ENCODE data around the gene NTHL1.

Gene NTHL1

DNA sequence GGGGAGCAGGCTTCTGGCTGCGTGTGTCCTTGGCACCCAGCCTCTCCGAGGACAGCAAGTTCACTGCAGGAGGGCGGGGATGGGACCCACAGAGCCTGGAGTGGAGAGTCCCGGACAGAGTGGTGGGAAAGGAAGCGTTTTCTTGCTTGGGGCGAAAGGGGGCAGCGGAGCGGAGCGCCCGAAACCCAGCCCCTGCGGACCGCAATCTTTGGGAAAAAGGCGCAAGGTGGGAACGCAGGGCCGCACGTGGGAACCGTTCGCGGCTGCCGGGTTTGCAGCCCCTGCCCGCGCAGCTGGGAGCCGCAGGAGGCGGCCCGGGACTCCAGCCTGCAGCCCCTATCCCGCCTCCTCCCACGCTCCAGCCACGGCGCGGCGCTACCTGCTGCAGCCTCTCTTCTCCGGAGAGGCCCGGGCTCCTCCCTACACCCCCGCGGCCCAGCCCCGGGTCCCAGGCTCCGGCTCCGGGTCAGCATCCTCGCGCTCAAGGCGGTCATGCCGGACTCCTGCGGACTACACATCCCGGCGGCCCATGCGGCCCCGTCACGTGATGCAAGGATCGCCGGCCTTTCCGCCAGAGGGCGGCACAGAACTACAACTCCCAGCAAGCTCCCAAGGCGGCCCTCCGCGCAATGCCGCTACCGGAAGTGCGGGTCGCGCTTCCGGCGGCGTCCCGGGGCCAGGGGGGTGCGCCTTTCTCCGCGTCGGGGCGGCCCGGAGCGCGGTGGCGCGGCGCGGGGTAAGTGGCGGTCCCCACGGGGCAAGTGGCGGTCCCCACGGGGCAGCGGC is at the start of gene NTHL1, which contains the start of gene TSC2:
NTHL1 (minus strand) TSS at position 505 of the 786 bp plus-strand sequence; CDS start at position 494, 11 bp downstream.
TSC2 (plus strand) TSS at position 656 of the 786 bp plus-strand sequence. CDS start 631 bp downstream, outside the sequence.
- peak; percentile 81 to 94 (median 91) for DNase-seq (ENCODE audit: low read depth in 2 of 3, low spot score in 2 of 3)

DNA sequence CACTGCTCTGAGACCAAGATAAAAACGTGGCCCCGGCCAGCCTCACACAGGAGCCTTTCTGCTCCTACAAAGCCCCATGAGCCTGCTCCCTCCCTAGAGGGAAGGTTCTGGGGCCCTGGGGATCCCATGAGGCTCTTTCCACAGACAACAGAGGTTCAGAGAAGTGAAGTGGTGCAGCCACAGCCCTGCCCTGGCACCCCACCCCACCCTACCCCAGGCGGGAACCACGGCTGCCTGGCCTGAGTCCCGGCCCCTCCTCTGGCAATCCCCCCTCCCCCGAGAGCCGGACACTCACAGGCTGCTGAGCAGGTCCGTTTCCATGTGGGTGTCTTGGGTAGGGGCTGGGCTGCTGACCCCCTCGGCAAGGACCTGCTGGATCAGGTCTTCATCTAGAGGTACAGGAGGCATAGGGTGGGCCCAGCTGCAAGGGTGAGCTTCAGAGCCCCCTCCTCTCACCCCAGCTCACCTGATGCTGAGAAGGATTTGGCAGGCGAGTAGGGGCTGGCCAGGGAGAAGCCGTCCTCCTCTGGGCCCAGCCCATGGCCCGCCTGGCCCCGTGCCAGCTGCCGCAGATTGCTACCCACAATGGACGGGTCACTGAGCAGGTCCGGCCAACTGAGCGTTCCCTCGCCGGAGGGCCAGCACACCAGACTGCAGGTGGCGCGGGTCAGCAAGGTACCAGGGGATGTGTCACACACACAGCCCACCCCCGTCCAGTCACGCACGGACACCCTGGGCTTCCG is 49.4 kb upstream of the NTHL1 start:
- no peak for DNase-seq (ENCODE audit: low read depth in 2 of 3, low spot score in 2 of 3)

DNA sequence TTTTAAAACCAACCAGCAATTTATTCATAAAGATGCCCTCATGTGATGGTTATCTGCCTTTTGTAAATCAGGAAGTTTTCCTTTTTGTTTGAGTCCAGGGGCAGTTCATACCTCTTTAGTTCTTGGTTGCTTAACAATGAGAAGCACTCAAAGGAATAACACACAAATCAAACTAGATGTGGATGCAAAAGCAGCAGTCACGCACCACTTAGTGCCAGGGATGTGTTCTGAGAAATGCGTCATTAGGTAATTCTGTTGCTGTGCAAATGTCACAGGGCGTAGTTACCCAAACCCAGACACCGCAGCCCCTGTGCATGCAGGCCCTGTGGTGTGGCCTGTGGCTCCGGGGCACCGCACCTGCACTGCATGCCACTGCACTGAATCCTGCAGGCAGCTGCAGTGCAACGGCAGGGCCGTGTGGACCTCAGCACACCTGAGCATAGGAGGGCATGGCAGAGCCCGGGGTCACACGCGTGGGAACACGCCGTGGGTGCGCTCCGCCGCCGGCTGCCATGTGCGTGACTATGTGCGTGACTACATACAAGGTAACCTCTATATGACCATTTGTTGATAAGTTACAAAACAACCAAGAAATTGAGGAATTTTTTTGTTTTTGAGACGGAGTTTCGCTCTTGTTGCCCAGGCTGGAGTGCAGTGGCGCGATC is 48.4 kb upstream of the NTHL1 start:
- DNase-seq (ENCODE audit: low read depth in 2 of 3, low spot score in 2 of 3), result no peak

DNA sequence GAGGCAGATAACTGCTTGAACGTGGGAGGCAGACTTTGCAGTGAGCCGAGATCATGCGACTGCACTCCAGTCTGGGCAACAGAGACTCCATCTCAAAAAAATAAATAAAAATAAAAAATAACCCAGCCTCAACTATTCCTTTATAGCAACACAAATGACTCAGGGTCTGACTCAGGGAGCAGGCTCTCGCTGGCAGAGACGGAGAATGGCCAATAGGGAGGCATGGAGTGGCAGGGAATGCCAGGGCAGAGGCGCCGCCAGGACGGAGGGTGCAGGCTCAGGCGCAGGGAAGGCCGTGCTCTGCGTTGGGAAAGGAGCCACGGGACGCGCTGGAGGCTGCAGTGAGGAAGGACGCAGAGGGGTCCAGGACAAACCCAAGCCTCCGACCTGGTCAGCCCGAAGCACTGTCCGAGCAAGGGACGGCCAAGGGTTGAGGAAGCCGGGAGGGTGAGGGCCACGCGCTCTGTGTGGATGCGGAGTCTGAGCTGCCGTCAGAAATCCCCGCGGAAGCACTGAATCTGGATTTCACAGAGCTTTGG is 47.8 kb upstream of the NTHL1 start:
- no peak for DNase-seq (ENCODE audit: low read depth in 2 of 3, low spot score in 2 of 3)

DNA sequence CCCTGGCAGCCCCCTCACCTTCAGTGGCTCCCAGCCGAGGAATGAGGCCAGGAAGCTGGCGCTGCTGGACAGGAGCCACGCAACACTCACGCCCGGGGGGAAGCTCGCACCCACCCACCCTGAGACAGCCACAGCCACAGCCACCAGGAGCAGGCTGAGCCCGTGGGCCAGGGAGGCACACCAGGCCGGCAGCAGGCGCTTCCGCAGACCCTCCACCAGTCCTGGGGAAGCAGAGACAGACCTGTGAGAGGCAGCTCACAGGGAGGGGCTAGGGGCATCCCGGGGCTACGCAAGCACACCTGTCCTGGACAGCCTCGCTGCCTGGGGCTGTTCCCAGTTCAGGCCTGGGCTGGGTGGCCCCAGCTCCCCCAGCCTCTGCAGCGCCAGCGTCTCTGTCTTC is 46.2 kb upstream of the NTHL1 start:
- no peak for DNase-seq (ENCODE audit: low read depth in 2 of 3, low spot score in 2 of 3)

DNA sequence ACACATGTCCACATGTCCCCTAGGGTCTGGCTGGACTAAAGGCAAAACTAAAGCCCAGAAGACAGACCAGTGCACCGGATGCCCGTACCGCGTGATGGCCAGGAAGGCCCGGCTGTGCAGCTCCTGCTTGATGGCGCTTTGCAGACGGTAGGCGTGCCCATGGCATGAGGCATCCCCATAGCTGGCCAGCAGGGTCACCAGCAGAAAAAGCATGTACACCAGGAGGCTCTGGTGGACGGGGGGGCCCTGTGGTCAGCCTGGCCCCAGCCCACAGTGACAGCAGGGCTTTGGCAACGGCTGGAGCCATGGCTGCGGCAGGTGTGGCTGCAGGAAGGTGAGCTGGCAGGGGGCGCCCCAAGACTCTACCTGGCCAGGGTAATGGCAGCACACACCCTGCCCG is 45.2 kb upstream of the NTHL1 start:
- DNase-seq (ENCODE audit: low read depth in 2 of 3, low spot score in 2 of 3), result no peak

DNA sequence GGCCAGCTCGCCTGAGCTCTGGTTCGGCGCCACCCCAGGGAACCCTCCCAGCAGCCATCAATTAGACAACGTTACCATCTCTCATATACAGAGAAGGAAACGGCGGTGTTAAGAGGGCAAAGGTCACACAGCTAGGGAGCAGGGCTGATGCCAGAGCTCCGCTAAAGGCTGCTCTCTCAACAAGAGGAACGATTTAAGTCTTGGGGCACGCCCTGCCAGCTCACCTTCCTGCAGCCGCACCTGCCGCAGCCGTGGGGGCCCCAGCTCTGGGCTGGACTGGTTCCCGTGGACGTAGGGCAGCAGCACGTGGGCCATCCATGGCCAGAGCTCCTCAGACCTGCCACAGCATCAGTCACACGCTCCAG is 44.6 kb upstream of the NTHL1 start:
- no peak for DNase-seq (ENCODE audit: low read depth in 2 of 3, low spot score in 2 of 3)

DNA sequence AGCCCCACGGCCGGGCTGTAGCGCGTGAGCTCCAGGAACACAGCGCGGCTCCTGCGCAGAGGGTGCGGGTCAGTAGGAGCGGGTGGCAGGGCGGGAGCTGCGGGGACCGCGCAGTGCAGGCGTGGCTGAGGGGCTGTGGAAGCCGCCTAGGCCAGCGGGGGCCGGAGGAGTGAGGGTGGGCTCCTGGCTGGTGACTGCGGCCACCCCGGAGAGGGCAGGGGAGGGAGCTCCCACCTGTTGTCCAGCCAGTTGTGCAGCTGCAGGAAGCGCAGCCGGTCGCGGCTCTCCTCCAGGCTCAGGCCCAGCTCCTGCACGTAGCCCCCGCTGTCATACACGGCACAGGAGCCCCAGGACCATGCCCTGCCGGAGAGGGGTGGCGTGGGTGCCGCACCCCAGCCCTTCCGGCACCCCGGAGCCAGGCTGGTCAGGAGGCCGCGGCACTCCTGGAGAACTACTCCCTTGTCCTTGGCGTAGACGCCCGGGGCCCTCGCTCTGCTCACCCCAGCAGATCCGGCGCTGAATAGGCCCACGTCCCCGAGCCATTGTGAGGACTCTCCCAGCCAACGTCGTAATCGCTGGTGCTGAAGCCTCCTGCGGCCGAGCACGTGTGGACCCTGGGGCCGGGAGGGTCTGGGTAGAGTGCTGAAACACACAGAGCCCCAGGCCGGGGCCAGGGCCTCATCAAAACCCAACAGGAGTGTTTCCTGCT is 44.1 kb upstream of the NTHL1 start:
- no peak for DNase-seq (ENCODE audit: low read depth in 2 of 3, low spot score in 2 of 3)

DNA sequence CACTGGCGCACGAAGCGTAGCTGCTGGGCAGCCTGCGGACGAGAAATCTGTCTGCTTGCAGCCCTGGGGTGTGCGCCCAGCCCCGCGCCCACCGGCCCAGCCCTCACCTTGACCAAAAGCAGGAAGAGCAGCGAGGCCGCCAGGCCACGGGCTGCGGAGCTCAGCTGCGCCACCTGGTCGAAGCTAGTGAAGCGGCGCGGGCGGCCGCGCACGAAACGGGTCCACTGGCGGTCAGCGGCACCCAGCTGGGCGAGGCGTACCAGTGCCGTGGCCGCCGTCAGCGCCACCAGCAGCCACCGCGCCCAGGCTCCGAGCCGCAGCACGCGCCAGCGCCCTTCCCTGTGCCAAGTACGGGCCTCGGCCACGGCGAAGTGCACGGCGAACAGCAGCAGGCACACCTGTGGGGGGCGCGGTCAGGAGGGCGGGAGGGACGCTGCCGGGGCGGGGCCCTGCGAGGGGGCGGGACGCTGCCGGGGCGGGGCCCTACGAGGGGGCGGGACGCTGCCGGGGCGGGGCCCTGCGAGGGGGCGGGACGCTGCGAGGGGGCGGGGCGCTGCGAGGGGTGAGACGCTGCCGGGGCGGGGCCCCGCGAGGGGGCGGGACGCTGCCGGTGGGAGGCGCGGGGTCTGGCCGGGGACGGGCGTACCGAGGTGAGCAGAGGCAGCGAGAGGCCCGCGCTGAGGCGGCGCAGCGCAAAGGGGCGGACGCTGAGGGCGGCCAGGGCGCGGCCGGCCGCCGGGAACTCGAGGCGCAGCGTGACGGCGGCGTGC is 43.3 kb upstream of the NTHL1 start:
- no peak for DNase-seq (ENCODE audit: low read depth in 2 of 3, low spot score in 2 of 3)

DNA sequence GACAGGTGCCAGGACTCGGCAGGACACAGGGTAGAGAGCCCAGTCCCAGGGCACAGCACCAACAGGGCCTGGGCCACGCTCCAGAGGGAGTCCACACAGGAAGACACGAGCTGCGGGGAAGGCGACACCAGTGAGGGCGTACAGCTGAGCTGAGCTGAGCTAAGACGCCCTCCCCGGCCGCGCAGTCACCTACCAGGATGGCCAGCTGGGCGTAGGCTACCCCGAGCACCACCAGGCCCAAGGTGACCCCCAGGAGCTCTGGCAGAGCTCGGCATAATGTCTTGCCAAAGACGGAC is 42.8 kb upstream of the NTHL1 start:
- DNase-seq (ENCODE audit: low read depth in 2 of 3, low spot score in 2 of 3), result no peak

DNA sequence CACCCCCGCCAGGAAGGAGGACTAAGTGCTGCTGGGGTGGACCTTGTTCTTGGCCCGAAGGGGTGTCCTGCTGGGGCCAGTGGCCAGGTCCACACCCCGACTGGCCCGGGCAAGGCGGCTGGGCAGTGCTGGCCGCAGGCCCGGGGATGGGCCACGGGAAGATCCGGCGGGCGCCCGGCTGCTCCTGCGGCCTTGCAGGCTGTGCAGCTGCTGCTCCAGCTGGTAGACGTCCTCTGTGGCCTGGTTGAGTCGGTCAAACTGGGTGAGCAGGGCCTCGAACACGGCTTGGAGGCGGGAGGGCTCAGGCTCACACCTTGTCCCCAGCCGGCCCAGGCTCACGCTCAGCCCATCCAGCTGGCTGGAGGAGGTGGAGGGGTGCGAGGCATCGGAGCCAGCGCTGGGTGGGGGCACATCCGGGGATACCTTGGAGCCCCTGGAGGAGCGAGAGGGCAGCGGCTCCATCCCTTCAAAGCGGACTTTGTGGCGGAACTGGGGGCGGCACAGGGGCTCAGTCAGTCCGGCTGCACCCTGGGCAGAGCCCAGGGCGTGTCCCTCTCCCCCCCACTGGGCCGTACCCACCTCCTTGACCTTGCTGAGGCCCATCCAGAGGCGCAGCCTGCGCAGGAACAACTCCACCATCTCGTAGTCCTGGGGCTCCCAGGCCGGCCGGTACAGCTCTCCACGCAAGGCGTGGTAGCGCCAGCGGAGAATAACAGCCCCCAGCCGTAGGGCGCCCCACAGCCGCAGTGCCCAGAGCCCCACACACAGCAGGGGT is 42.3 kb upstream of the NTHL1 start:
- no peak for DNase-seq (ENCODE audit: low read depth in 2 of 3, low spot score in 2 of 3)

DNA sequence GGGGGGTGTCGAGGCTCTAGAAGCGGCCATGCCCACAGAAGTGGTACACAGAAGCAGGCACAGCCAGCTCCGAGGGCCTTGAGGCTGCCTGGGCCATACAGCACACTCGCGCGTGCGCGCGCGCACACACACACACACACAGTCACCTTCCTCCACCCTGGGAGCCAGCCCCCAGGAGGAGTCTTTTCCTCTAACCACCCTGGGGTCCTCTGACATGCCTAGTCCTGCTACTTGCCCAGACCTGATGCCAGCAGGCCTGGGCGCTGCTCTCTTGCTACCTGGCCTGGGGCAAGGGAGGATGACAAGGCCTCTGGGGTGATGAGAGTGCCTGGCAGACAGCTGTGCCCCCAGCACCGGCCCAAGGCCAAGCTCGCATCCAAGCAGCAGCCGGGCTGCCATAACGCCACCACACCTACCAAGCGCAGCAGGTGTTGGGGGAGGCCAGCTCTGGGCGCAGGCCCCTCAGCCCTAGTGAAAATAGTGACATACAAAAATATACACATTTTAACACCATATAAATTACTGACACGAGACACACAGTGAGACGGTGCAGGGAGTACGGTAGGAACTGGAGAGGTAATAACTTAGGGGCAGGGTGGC is 41.2 kb upstream of the NTHL1 start:
- no peak for DNase-seq (ENCODE audit: low read depth in 2 of 3, low spot score in 2 of 3)

DNA sequence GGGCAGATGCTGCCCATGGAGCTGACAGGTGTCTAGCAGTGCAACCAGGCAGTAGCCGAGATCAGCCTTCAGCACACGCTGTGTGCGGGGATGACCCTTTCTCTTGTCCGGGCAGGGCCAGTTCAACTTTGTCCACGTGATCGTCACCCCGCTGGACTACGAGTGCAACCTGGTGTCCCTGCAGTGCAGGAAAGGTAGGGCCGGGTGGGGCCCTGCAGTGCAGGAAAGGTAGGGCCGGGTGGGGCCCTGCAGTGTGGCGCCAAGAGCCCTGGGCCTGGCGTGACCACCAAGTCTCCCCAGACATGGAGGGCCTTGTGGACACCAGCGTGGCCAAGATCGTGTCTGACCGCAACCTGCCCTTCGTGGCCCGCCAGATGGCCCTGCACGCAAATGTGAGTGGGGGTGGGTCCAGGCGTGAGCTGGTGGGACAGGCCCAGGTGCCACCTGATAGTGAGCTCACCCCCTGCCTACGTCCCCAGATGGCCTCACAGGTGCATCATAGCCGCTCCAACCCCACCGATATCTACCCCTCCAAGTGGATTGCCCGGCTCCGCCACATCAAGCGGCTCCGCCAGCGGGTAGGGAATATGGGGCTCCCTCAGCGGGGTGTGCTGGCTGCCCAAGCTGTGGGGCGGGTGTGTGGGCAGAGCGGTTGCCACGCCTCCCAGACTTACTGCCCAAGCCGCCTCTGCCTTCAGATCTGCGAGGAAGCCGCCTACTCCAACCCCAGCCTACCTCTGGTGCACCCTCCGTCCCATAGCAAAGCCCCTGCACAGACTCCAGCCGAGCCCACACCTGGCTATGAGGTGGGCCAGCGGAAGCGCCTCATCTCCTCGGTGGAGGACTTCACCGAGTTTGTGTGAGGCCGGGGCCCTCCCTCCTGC is 40.4 kb upstream of the NTHL1 start:
- no peak for DNase-seq (ENCODE audit: low read depth in 2 of 3, low spot score in 2 of 3)

DNA sequence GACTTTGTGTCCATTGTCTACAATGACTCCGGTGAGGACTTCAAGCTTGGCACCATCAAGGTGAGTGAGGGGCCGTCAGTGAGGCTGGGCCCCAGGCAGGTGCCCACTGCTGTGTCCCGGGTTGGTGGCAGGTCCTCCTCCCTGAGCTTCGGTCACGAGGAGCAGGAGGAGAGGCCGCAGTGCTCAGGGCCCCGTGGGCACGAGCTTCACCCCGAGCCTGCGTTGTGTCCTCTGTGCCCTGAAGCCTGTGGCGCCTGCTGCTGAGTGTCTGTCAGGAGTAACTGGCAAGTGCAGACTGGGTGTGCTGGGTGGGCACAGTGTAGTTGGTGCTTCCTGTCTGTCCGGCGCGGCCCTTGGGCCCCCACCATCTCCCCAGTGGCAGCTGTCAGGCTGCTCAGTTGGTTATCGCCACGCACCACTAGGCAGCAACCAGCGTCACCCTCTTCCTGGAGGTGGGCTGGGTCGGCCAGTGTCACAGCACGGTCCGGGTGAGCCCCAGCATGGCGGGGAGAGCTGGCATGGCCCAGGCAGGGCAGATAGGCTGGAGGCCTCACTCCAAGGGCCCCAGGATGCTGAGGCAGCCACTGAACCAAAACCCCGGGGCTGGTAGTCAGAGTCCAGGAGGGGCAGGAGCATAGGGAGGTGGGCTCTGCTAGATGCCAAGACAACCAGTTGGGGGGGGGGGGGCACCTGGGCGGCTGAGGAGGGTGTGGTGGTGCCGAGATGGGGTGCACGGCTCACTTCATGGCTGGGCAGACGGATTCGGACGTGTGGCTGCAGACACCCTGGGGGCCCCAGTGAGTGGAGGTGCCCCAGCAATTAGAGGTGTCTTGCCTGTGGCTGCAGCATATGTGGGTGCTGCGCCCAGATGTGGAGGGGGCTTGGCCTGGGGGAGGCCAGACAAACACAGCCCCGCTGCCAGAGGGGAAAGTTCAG is 39.4 kb upstream of the NTHL1 start:
- DNase-seq (ENCODE audit: low read depth in 2 of 3, low spot score in 2 of 3), result no peak

DNA sequence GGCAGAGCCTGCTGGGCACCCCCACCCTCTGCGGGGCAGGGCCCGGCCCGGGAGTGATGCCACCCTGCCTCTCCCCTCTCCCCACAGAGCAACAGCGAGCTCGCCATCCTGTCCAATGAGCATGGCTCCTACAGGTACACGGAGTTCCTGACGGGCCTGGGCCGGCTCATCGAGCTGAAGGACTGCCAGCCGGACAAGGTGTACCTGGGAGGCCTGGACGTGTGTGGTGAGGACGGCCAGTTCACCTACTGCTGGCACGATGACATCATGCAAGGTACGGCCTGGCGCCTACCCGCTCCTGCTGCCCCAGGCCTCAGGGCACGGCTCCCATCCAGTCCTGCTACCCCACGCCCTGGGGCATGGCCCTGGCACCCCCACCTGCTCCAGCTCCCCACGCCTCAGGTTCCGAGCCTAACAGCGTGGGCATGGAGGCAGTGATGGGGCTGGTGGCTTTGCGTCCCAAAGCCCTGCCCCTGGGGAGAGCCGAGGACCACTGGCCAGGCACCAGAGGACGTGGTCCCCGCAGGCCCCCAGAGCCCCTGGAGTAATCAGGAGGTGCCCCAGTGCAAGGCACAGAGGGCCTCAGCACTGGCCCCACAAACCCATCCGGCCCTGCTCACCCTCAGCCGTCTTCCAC is 38.6 kb upstream of the NTHL1 start:
- no peak for DNase-seq (ENCODE audit: low read depth in 2 of 3, low spot score in 2 of 3)

DNA sequence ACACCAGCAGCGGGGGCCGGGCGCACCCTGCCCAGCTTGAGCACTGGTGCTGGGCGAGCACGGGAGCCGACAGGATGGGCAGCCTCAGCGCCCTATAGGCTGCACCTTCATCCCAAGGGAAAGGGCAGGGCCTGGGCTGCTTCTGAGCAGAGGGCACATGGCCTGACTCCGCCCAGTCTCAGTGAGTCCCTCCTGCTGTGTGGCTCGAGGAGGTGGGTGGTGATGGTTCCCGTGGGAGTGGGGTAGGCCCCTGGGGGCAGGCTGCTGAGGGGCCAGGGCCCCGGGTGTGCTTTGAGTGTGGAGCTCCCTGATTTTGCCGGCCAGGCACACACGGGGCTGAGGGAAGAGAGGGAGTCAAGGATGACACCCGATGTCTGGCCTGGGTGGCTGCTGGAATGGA is 38.0 kb upstream of the NTHL1 start:
- DNase-seq (ENCODE audit: low read depth in 2 of 3, low spot score in 2 of 3), result no peak
